GM18520 (cell line): ENCODE measurements around the gene CEP164.
"Not testable (repeated sequence)": the region's sequence is repeated elsewhere in the genome, so short reads cannot be mapped to it uniquely, and the experiment has no call there.

Source experiments
- ATAC-seq: cut with Tn5 transposase; IDR thresholded peaks from one replicate; pipeline ENCODE4 v1.9.1; 2021; ENCODE audit not compliant: unreplicated experiment

The CEP164 gene

GRCh38 chr11:117437041-117437790 lies 109.6 kb downstream of the CEP164 start:
- ATAC-seq: no peak

GRCh38 chr11:117437791-117438130 lies 110.1 kb downstream of the CEP164 start:
- no peak for ATAC-seq

- no peak for ATAC-seq
These were observed 110.8 kb downstream of the CEP164 start for GRCh38 chr11:117438371-117439000.

- ATAC-seq: no peak
These were observed 111.6 kb downstream of the CEP164 start for GRCh38 chr11:117439256-117439655.

DNA sequence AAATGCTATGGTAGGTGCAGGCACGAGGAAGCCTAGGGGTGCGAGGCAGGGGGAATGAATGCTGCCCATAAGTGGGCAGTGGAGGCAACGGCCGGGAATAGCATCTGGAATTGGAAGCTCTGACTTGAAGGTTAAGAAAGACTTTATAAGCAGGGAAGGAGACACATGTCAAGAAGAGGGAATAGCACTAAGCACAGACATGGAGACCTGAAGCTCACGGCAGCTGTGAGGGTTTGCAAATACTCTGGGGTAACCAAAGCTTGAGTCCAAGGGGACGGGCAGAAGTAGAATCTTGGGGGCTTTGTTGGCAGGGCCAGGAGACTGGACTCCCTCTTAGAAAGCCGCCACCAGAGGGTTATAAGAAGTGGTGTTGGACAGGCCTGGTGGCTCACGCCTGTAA lies 112.6 kb downstream of the CEP164 start:
- ATAC-seq: no peak

DNA sequence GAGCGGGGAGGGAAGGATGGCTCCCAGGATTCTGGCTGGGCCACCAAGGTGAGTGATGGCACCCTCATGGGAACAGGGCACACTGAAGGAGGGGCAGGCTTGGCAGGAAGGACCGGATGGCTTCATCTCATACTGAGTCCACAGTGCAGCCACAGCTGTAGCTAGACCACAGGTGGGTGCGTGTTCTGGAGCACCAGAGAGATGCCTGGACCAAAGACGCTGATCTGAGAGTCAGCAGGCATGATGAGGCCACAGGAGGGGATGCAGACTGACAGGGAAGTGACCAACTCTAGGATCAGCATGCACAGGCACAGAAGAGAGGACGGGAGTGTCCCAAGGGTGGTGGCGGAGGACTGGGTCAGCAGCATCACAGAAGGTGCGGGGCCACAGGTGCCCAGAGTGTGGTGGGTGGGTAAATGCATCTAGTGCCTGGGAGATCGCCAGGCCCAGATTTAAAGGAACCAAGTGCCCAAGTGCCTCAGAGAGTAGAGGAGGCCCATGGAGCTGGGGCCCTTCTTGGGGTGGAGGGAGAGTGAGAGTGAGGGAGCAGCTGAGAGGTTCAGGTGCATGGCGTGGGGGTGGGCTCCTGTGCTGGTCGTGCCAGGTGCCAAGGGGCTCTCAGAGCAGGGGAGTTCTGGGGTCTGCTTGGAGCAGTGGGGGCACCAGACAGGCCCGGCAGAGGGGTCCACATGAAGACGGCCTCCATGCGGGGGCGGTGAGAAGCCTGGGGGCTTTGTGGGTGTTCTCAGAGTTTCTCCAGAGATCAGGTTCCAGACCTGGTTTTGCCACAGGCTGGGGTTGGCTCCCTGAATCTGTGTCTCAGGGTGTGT lies 113.7 kb downstream of the CEP164 start:
- no peak for ATAC-seq

- ATAC-seq: no peak
These were observed 114.6 kb downstream of the CEP164 start for GRCh38 chr11:117442049-117442868.

- no peak for ATAC-seq
These were observed 115.2 kb downstream of the CEP164 start for GRCh38 chr11:117442869-117443239.

DNA sequence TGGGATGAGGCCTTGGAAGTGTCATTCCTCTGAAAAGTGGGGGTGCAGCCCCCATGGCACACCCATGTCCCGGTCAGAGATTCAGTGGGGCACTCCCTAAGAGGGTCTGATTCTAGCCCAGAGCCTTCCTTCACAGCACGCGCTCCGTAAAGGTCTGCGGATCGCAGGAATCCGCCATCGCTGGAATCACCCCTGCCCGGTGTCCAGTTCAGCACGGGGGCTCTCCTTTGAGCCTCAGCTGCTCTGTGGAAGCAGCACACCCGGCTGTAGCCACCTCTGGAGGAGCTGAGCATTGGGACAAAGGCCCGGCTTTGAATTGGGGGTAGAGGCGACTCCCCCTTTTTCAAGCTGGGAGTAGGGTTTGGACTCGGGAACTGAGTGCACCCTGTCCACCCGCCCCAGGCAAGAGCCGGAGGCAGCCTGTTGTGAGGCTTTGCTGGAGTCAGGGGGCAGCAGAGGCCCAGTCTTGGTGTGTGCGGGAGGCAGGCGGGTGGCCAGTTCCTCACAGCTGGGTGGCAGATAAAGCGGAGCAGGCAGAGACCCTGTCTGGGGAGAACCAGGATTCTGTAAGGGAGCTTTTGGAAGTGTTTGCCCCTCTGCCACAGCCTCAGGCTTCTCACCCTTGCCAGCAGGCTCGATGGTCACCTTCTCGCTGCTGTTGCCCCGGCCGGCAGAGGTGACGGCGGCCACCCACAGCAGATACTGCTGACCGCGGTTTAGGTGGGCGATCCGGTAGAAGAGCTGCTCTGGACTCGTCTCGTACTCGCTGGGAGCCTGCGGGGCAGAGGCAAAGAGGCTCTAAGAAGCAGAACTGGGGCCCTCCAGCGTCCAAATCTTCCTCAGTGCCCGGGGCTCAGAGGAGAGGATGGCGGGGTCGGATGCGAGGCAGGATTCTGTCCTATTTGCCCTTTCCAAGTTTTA lies 115.9 kb downstream of the CEP164 start:
- no peak for ATAC-seq

DNA sequence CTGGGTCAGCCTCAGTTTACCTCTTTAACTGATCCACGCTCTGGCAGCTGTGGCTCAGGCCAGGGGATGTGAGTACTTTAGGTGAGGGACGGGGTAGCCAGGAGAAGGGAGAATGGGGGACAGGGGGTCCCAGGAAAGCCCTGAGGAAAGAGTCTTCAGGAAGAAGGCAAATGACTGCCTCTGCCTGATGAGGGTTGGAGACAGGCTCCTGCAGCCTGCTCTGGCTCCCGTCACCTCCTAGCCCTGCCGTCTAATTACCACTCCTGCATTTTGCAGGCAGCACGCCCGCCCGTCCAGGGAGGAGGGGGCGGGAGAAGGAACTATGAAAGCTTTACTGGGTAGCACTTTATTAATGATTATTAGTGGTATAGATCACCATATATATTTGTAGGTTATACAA lies 116.6 kb downstream of the CEP164 start:
- no peak for ATAC-seq

GRCh38 chr11:117444711-117445658 lies 117.3 kb downstream of the CEP164 start:
- ATAC-seq: no peak

GRCh38 chr11:117449111-117449693 lies 121.5 kb downstream of the CEP164 start:
- ATAC-seq: no peak

DNA sequence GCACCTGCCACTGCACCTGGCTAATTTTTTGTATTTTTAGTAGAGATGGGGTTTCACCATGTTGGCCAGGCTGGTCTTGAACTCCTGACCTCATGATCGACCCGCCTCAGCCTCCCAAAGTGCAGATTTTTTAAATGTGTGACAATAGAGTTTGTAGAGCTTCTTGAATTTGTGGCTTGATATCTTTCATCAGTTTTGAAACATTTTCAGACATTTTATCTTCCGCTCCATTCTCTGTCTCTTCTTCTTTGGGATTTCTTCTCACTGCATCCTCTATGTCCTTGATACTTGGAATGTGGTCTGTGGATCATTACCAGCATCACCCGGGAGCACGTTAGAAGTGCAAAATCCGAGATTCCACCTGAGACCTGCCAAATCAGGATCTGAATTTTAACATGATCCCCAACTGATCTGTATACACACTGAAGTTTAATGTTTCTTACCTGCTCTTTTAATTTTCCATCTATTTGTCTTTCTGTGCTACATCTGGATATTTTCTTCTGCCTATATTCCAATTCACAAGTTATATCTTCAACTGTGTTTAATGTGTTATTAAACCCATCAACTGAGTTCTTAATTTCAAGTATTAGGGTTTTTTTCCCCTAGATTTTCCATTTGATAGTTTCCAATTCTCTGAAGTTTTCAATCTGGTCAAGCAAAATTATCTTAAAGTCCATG lies 126.4 kb downstream of the CEP164 start:
- ATAC-seq: no peak

DNA sequence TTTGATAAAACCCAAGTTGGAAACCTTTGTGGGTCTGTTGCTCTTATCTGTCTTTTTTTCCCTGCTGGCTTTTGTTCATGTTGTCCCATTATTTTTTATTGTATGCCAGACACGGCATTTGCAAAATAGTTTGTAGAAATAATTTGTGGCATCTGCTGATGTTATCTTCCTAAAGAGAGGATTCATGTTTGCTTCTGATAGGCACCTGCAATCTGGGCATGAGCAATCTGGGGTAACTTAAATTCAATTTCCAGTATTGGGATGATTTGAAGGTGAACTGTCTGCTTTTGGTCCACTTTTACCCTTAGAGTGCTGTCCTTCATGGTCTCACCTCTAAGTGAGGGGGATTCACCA lies 126.9 kb downstream of the CEP164 start:
- ATAC-seq: no peak

DNA sequence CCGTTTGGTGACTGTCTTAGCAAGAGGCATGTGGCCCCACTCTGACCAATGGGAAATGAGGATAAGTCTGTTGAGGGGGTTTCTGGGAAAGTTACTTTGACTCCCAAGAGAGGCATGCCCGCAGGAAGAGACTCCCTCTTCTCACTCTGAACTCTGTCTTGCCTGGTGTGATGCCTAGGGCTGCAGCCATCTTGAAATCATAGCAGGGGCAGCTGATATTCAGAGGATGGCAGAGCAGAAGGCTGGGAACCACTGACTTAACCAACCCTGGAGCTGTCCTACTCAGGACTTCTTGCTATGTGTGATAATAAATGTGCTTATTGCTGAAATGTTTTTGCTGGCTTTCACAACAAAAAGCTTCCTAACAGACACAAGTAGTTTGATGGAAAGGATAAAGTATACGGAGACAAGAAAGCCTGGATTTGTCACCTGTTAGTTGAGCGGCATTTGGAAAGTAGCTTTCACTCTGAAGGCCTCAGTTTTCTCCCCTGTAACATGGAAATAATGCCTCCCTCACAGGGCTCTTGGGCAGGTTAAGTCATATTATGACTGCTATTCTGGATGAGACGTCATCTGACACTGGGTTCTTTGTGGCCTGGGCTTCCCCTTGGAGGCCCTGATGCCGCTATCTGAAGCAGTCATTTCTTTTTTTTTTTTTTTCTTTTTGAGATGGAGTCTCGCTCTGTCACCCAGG lies 128.5 kb downstream of the CEP164 start:
- peak; percentile 72 for ATAC-seq

GRCh38 chr11:117456721-117457029 lies 129.0 kb downstream of the CEP164 start:
- not testable (repeated sequence) for ATAC-seq

DNA sequence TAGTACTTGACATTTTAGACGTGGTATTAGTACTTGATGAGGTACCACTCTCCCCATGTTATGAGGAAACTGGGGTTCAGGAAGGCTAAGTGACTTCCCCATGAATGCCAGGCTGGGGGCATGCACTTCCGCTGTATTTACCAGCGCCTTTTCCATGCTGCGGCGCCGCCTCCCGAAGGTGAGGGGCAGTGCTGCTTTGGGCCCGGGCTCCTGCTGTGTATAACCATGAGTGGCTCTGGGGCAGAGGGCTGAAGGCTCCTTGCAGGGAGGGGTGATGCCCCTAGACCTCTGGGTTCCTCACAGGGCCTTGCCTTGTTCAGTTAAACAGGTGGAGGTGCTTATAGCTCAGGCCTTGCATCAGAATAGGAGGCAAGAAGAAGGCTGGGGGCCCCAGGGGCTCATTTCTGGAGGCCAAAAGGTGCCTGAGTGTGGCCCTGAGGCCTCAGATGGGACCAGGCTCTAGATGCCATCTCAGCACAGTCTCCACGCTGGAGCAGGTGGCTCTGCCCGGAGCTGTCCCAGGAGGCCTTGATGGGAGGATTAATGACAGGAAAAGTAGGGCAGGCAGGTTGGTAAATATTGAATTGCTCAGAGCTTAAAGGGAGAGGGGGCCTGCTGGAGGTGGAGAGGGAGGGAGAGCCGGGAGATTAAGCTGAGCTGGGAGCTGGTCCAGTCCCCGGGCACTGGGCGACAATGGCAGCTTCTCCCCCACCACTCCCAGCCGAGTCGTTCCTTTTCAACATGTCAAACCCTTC lies 129.6 kb downstream of the CEP164 start:
- ATAC-seq: no peak
